GM19467 (cell line): ENCODE measurements around the gene PSG7.
"Not testable (repeated sequence)": the region's sequence is repeated elsewhere in the genome, so short reads cannot be mapped to it uniquely, and the experiment has no call there.

ENCODE experiments used
- ATAC-seq: cut with Tn5 transposase; IDR thresholded peaks from one replicate; pipeline ENCODE4 v1.9.1; 2021; ENCODE audit warnings: mild to moderate bottlenecking, moderate library complexity; ENCODE audit not compliant: unreplicated experiment

Gene PSG7

GRCh38 chr19:42917634-42918033, 19.4 kb downstream of the PSG7 start, which contains the start of gene PSG6:
TSS of gene PSG6 (minus strand) at chr19:42917894. CDS start at chr19:42917792, 102 bp downstream.
- not testable (repeated sequence) for ATAC-seq

- ATAC-seq: not testable (repeated sequence)
Measured at GRCh38 chr19:42916931-42917330, 20.1 kb downstream of the PSG7 start.

- not testable (repeated sequence) for ATAC-seq
Measured at GRCh38 chr19:42913516-42913915, 23.5 kb downstream of the PSG7 start.

GRCh38 chr19:42912941-42913340, 24.1 kb downstream of the PSG7 start:
- ATAC-seq: not testable (repeated sequence)

- not testable (repeated sequence) for ATAC-seq
Measured at GRCh38 chr19:42911731-42912130, 25.3 kb downstream of the PSG7 start.

GRCh38 chr19:42906162-42906561, 30.8 kb downstream of the PSG7 start:
- not testable (repeated sequence) for ATAC-seq

GRCh38 chr19:42900561-42900960, 36.4 kb downstream of the PSG7 start:
- ATAC-seq: not testable (repeated sequence)

- not testable (repeated sequence) for ATAC-seq
Measured at GRCh38 chr19:42899674-42900073, 37.3 kb downstream of the PSG7 start.

GRCh38 chr19:42899110-42899509, 37.9 kb downstream of the PSG7 start:
- ATAC-seq: not testable (repeated sequence)

- ATAC-seq: not testable (repeated sequence)
Measured at GRCh38 chr19:42898656-42899055, 38.4 kb downstream of the PSG7 start.

- not testable (repeated sequence) for ATAC-seq
Measured at GRCh38 chr19:42897729-42898128, 39.3 kb downstream of the PSG7 start.

GRCh38 chr19:42890446-42890845, 46.6 kb downstream of the PSG7 start:
- not testable (repeated sequence) for ATAC-seq

- ATAC-seq: not testable (repeated sequence)
Measured at GRCh38 chr19:42887876-42888445, 49.0 kb downstream of the PSG7 start.

GRCh38 chr19:42882730-42883129, 54.3 kb downstream of the PSG7 start:
- ATAC-seq: not testable (repeated sequence)

GRCh38 chr19:42882010-42882409, 55.0 kb downstream of the PSG7 start:
- ATAC-seq: not testable (repeated sequence)

GRCh38 chr19:42881279-42881678, 55.7 kb downstream of the PSG7 start:
- ATAC-seq: not testable (repeated sequence)

GRCh38 chr19:42880621-42881020, 56.4 kb downstream of the PSG7 start:
- ATAC-seq: not testable (repeated sequence)

GRCh38 chr19:42879613-42880012, 57.4 kb downstream of the PSG7 start, which contains the start of gene PSG1:
TSS of gene PSG1 (minus strand) at chr19:42879713. CDS start at chr19:42879581, 132 bp downstream.
- ATAC-seq: no peak

GRCh38 chr19:42876596-42876995, 60.4 kb downstream of the PSG7 start:
- not testable (repeated sequence) for ATAC-seq

GRCh38 chr19:42875881-42876280, 61.1 kb downstream of the PSG7 start:
- not testable (repeated sequence) for ATAC-seq

- not testable (repeated sequence) for ATAC-seq
Measured at GRCh38 chr19:42874901-42875813, 61.9 kb downstream of the PSG7 start.

- ATAC-seq: not testable (repeated sequence)
Measured at GRCh38 chr19:42874136-42874535, 62.9 kb downstream of the PSG7 start.
